GM12892 (cell line): Measurements from ENCODE around the gene TMEM98. TPM values are rescaled to one million over a fixed set of nuclear protein-coding genes. Genes with fewer than 3 reads are reported as not detected.
"Not testable (repeated sequence)": the region's sequence is repeated elsewhere in the genome, so short reads cannot be mapped to it uniquely, and the experiment has no call there.

ENCODE experiments used
- DNase-seq: peaks from one replicate; pipeline ENCODE4 v3.0.0; 2011; ENCODE audit not compliant: insufficient read length
- FAIRE-seq: peaks from 2 replicates; lab custom pipeline; 2011; peaks lifted over from hg19 to GRCh38; lab: Jason Lieb, UNC
- POLR2A ChIP-seq: IDR thresholded peaks from 2 replicates; pipeline ENCODE4 v1.6.1; 2011; ENCODE audit warnings: low read depth, low read length, control low read depth
- POLR2AphosphoS5 ChIP-seq: IDR thresholded peaks from 2 replicates; pipeline ENCODE4 v1.6.1; 2011; ENCODE audit warnings: low read depth, low read length, control low read depth
- TAF1 ChIP-seq: IDR thresholded peaks from 2 replicates; pipeline ENCODE4 v1.6.1; 2011; ENCODE audit warnings: low read depth, mild to moderate bottlenecking, control low read depth, low read length, borderline replicate concordance
- polyA plus RNA-seq: library from polyadenylated mRNA; unstranded; fragments of >200 nt; gene quantifications from one replicate; pipeline ENCODE4 v1.2.1, GENCODE V29; 2012; ENCODE audit warnings: missing spikeins, inconsistent platforms; ENCODE audit not compliant: missing spikeins

Gene TMEM98, protein sequence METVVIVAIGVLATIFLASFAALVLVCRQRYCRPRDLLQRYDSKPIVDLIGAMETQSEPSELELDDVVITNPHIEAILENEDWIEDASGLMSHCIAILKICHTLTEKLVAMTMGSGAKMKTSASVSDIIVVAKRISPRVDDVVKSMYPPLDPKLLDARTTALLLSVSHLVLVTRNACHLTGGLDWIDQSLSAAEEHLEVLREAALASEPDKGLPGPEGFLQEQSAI
- not detected for polyA plus RNA-seq

DNA sequence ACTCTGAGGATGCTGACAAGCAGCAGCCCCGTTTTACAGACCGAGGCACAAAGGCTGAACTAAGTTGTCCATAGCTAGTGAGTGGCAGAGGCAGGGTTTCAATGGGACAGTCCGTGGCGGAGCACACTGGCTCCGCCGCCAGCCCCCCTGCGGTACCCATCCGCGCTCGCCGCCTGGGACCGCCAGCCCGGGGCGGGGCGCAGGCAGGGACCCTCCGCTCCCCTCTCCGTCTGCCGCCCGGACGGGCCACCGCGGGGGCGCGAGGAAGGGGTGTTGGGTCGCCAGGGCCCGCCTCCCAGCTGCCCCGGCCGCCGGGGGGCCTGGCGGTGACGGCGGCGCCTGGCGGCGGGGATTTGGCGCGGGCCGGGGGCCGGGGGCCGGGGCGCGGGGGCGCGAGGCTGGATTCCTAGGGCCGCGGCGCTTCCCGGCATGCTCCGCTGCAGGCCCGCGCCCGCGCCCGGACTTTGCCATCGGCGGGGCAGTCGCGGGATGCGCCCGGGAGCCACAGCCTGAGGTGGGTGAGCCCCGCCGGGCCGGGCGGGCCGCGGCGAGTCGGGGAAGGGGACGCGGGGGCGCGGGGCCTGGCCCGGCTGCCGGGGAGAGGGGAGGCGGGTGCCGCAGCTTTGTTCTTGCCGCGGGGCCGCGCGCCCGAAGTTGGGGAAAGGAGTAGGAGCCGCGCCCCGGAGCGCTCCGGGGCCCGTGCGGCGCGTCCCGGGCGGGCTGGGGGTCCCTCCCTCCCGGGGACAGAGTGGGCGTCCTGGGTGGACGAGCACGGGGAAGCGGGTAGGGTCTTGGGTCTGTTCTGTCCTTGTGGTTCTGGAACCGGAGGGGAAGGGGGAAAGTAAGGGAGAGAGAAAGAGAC is at the start of gene TMEM98:
Gene TMEM98, plus strand, starts transcription at position 430 of the 862 bp plus-strand sequence. CDS start 3,376 bp downstream, outside the sequence.
- DNase-seq = no peak
- no peak for TF ChIP-seq POLR2A
- no peak for TF ChIP-seq TAF1
- no peak for TF ChIP-seq POLR2AphosphoS5
- FAIRE-seq = no peak

- no peak for TF ChIP-seq TAF1
- no peak for TF ChIP-seq POLR2A
- TF ChIP-seq POLR2AphosphoS5 = no peak
- FAIRE-seq = no peak
- no peak for DNase-seq
Observed at GRCh38 chr17:32878211-32878610, 49.7 kb upstream of the TMEM98 start.

- DNase-seq (no peak), FAIRE-seq (no peak)
- no peak for TF ChIP-seq POLR2AphosphoS5
- no peak for TF ChIP-seq POLR2A
Observed at GRCh38 chr17:32879134-32879533, 48.8 kb upstream of the TMEM98 start.

GRCh38 chr17:32880671-32881453 is 47.1 kb upstream of the TMEM98 start:
- FAIRE-seq (no peak), DNase-seq (no peak)
- TF ChIP-seq TAF1 = no peak
- TF ChIP-seq POLR2AphosphoS5 = no peak
- TF ChIP-seq POLR2A = no peak

- TF ChIP-seq POLR2A (no peak), POLR2AphosphoS5 (no peak), TAF1 (no peak)
- FAIRE-seq = no peak
Observed at GRCh38 chr17:32882029-32882428, 45.9 kb upstream of the TMEM98 start.

GRCh38 chr17:32882734-32883133 is 45.2 kb upstream of the TMEM98 start:
- no peak for TF ChIP-seq TAF1
- TF ChIP-seq POLR2AphosphoS5 = no peak
- no peak for TF ChIP-seq POLR2A
- no peak for DNase-seq
- no peak for FAIRE-seq

More at GRCh38 chr17:32882029-32882428, 45.9 kb upstream of the TMEM98 start:
- no peak for DNase-seq

- not testable (repeated sequence) for DNase-seq, FAIRE-seq
Observed at GRCh38 chr17:32886951-32887350, 41.0 kb upstream of the TMEM98 start.

DNA sequence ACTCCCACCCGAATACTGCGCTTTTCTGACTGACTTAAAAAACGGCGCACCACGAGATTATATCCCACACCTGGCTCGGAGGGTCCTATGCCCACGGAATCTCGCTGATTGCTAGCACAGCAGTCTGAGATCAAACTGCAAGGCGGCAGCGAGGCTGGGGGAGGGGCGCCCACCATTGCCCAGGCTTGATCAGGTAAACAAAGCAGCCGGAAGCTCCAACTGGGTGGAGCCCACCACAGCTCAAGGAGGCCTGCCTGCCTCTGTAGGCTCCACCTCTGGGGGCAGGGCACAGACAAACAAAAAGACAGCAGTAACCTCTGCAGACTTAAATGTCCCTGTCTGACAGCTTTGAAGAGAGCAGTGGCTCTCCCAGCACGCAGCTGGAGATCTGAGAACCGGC is 40.5 kb upstream of the TMEM98 start:
- FAIRE-seq = not testable (repeated sequence)

GRCh38 chr17:32894245-32894644 is 33.7 kb upstream of the TMEM98 start:
- no peak for FAIRE-seq
- no peak for DNase-seq
- TF ChIP-seq TAF1 (no peak), POLR2AphosphoS5 (no peak), POLR2A (no peak)

More for the DNA sequence above, 40.5 kb upstream of the TMEM98 start:
- not testable (repeated sequence) for DNase-seq

DNA sequence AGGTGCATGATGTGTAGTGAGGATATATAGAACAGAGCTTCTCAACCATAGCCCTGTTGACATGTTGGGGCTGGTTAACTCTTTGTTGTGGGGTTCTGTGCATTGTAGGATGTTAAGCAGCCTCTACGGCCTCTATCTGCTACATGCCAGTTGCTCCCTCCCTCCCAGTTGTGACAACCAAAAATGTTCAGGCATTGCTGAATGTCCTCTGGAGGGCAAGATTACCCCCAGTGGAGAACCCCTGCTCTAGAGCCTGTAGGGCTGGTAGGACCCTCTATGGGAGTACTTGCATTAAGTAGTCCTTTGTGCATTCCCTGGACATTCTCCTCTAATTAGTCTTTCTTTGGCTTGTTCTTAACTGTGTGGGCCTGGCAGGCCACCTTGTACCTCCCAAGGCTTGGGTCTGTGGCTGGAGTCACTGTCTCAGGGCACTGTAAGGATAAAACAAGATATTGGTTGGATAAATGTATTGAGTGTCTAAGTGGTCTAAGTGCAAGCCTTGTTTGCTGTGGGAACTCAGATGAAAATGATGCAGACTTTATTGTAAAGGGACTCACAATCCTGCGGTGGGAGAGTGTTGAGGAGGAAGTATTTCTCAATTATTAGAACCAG is 31.2 kb upstream of the TMEM98 start:
- no peak for FAIRE-seq

More for the DNA sequence above, 31.2 kb upstream of the TMEM98 start:
- no peak for DNase-seq
- TF ChIP-seq TAF1 = no peak
- TF ChIP-seq POLR2AphosphoS5 = no peak
- TF ChIP-seq POLR2A = no peak
